HL-60 (cell line): Measurements from ENCODE around the gene SOX6.
"Not testable (repeated sequence)": the region's sequence is repeated elsewhere in the genome, so short reads cannot be mapped to it uniquely, and the experiment has no call there.

Experiments used
- DNase-seq, 2 experiments: peaks; one replicate each; pipeline ENCODE4 v3.0.0-alpha.2; 2010 to 2020; ENCODE audit warnings: low read depth in 1 of 2, low spot score in 1 of 2
- H3K27ac ChIP-seq: fragments of 250-450 bp; sonication (Bioruptor Pico); replicated peaks from 2 replicates; pipeline ENCODE4 v1.5.1; 2020; ENCODE audit warnings: mild to moderate bottlenecking, moderate library complexity
- H3K27me3 ChIP-seq: fragments of 250-450 bp; sonication (Bioruptor Pico); 2 replicates; pipeline ENCODE4 v1.5.1; 2021; ENCODE audit warnings: mild to moderate bottlenecking, moderate library complexity; ENCODE audit not compliant: insufficient read depth, poor library complexity, severe bottlenecking
- H3K4me3 ChIP-seq: replicated peaks from 2 replicates; pipeline ENCODE4 v1.5.1; 2011; ENCODE audit warnings: mild to moderate bottlenecking, control low read depth, low read length; ENCODE audit not compliant: insufficient read depth
- CTCF ChIP-seq: IDR thresholded peaks from one replicate; pipeline ENCODE4 v1.5.1; 2011; ENCODE audit warnings: low read length, control low read depth, inconsistent platforms; ENCODE audit not compliant: insufficient read depth
- GABPA ChIP-seq: IDR thresholded peaks from 2 replicates; pipeline ENCODE4 v1.6.1; 2012; ENCODE audit warnings: low read depth
- POLR2AphosphoS5 ChIP-seq: IDR thresholded peaks from 2 replicates; pipeline ENCODE4 v1.6.1; 2012; ENCODE audit warnings: low read depth
- REST ChIP-seq: IDR thresholded peaks from 2 replicates; pipeline ENCODE4 v1.6.1; 2012; ENCODE audit warnings: low read depth; ENCODE audit not compliant: insufficient replicate concordance
- SPI1 ChIP-seq: IDR thresholded peaks from 2 replicates; pipeline ENCODE4 v1.6.1; 2012; ENCODE audit warnings: low read depth, mild to moderate bottlenecking, borderline replicate concordance

Gene SOX6

GRCh38 chr11:16078936-16079335 lies 277.4 kb downstream of the SOX6 start:
- no peak for TF ChIP-seq CTCF
- TF ChIP-seq POLR2AphosphoS5 = no peak
- Histone ChIP-seq H3K27ac (no peak overlapping the region), H3K27me3 (no peaks in the 10 kb centered on the region), H3K4me3 (no peak overlapping the region)
- no peak for DNase-seq

- no peaks in the 10 kb centered on the region for H3K27me3 ChIP-seq
- no peak overlapping the region for H3K27ac ChIP-seq
- no peak overlapping the region for H3K4me3 ChIP-seq
- TF ChIP-seq REST = no peak
- TF ChIP-seq GABPA = no peak
- TF ChIP-seq SPI1 = no peak
- no peak for TF ChIP-seq POLR2AphosphoS5
- TF ChIP-seq CTCF = no peak
- DNase-seq = no peak
These were observed 285.8 kb downstream of the SOX6 start for GRCh38 chr11:16070573-16070972.

DNA sequence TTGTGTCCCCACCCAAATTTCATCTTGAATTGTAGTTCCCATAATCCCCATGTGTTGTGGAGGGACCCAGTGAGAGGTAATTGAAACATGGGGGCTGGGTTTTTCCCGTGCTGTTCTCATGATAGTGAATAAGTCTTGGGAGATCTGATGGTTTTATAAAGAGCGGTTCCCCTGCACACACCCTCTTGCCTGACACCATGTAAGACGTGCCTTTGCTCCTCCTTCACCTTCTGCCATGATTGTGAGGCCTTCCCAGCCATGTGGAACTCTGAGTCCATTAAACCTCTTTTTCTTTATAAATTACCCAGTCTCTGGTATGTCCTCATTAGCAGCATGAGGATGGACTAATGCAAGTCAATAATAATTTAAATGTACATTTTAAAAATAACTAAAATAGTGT lies 289.1 kb downstream of the SOX6 start:
- H3K27me3 ChIP-seq, H3K27ac ChIP-seq, DNase-seq, H3K4me3 ChIP-seq: not testable (repeated sequence)

GRCh38 chr11:16059332-16059731 lies 297.0 kb downstream of the SOX6 start:
- DNase-seq = no peak

More at GRCh38 chr11:16059332-16059731, 297.0 kb downstream of the SOX6 start:
- no peak for TF ChIP-seq REST
- TF ChIP-seq POLR2AphosphoS5 = no peak
- no peak for TF ChIP-seq GABPA
- no peak for TF ChIP-seq CTCF
- TF ChIP-seq SPI1 = no peak
- no peaks in the 10 kb centered on the region for H3K27me3 ChIP-seq
- H3K4me3 ChIP-seq = no peak overlapping the region
- H3K27ac ChIP-seq = no peak overlapping the region
